Activated naive CD4-positive, alpha-beta T cell treated with anti-CD3 and anti-CD28 coated beads for 36 hours (primary cell): ENCODE data around the gene PLCB4. TPM values are rescaled to one million over a fixed set of nuclear protein-coding genes. Genes with fewer than 3 reads are reported as not detected.

ENCODE experiments used
- CTCF ChIA-PET: fragments of 350-600 bp; sonication (Branson Sonifier 250); formaldehyde crosslinking; loops from one replicate; lab custom pipeline; 2021; ENCODE audit warnings: antibody characterized with exemption; lab: Charles Lee
- DNase-seq: peaks from one replicate; pipeline ENCODE4 v3.0.0-alpha.2; 2020
- H3K27ac Mint-ChIP-seq: one replicate; pipeline ENCODE4 v1.8.0; 2021; ENCODE audit warnings: mild to moderate bottlenecking, mixed read lengths
- H3K27me3 Mint-ChIP-seq: one replicate; pipeline ENCODE4 v1.8.0; 2021; ENCODE audit warnings: low read depth, mixed read lengths
- H3K36me3 Mint-ChIP-seq: one replicate; pipeline ENCODE4 v1.8.0; 2021; ENCODE audit warnings: low read depth, mixed read lengths
- H3K4me1 Mint-ChIP-seq: one replicate; pipeline ENCODE4 v1.8.0; 2021; ENCODE audit warnings: low read depth, mixed read lengths
- H3K4me3 Mint-ChIP-seq: one replicate; pipeline ENCODE4 v1.8.0; 2021; ENCODE audit warnings: mild to moderate bottlenecking, moderate library complexity, mixed read lengths
- H3K9me3 Mint-ChIP-seq: one replicate; pipeline ENCODE4 v1.8.0; 2021; ENCODE audit warnings: mixed read lengths
- intact Hi-C: fragments of 100-400 bp; cut with micrococcal nuclease; formaldehyde crosslinking; loops from one replicate; pipeline ENCODE4 v1.15.1; 2023
- total RNA-seq, 2 experiments: library from RNA; stranded (reverse); gene quantifications; one replicate each; pipeline ENCODE4 v1.2.3, GENCODE V29; 2021

PLCB4 gene
- total RNA-seq, 2 experiments from 2014 or later = not detected

- Mint-ChIP-seq H3K27ac (no peak overlapping the region), H3K4me1 (no peaks in the 10 kb centered on the region), H3K4me3 (no peak overlapping the region), H3K36me3 (no peaks in the 10 kb centered on the region), H3K9me3 (no peaks in the 10 kb centered on the region), H3K27me3 (no peaks in the 10 kb centered on the region)
- CTCF ChIA-PET = no interaction called here
- DNase-seq = no peak
- intact Hi-C loops = no loop called here
Observed at GRCh38 chr20:9172851-9173250, 104.0 kb downstream of the PLCB4 start.

GRCh38 chr20:9177278-9177677 lies 108.4 kb downstream of the PLCB4 start:
- Mint-ChIP-seq H3K27ac (no peak overlapping the region), H3K4me1 (no peaks in the 10 kb centered on the region), H3K27me3 (no peaks in the 10 kb centered on the region), H3K4me3 (no peak overlapping the region), H3K36me3 (no peaks in the 10 kb centered on the region), H3K9me3 (peaks cover 3% of the 10 kb centered on the region)
- DNase-seq = no peak
- CTCF ChIA-PET = no interaction called here
- intact Hi-C loops = no loop called here

- no peak overlapping the region for H3K4me3 Mint-ChIP-seq
- CTCF ChIA-PET = interaction anchor here (1.1 kb wide), 1 partner anchor 11 kb away, joined by 3 read pairs; no protein-coding TSS in a partner anchor
- no peaks in the 10 kb centered on the region for H3K36me3 Mint-ChIP-seq
- no peak for DNase-seq
- H3K27me3 Mint-ChIP-seq = no peaks in the 10 kb centered on the region
- no peaks in the 10 kb centered on the region for H3K4me1 Mint-ChIP-seq
- intact Hi-C loops = no loop called here
- peaks cover 3% of the 10 kb centered on the region for H3K9me3 Mint-ChIP-seq
- H3K27ac Mint-ChIP-seq = no peak overlapping the region
Observed at GRCh38 chr20:9179193-9179802, 110.4 kb downstream of the PLCB4 start.

DNA sequence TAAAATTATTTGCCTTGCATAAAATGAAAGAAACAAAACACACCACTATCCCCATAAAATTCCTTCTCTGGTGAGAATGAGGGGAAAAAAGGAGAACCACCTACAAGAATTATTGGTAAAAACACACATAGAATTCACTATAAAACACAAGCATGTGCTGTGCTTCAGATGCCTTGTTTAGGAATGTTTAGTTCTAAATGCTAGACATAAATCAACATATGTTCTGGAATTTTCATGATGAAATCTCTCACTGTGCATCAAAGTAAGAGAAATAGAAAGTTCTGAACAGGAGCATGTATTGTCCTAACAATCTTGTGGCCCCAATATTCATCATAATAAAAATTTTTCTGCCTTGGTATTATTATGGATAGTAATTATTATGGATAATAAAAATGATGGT lies 111.0 kb downstream of the PLCB4 start:
- H3K4me3 Mint-ChIP-seq = no peak overlapping the region
- no peak overlapping the region for H3K27ac Mint-ChIP-seq
- H3K36me3 Mint-ChIP-seq = no peaks in the 10 kb centered on the region

GRCh38 chr20:9180481-9181257 lies 111.8 kb downstream of the PLCB4 start:
- CTCF ChIA-PET = no interaction called here
- Mint-ChIP-seq H3K36me3 (no peaks in the 10 kb centered on the region), H3K27me3 (no peaks in the 10 kb centered on the region), H3K4me1 (no peaks in the 10 kb centered on the region), H3K4me3 (no peak overlapping the region), H3K9me3 (peaks cover 3% of the 10 kb centered on the region), H3K27ac (no peak overlapping the region)
- intact Hi-C loops = no loop called here
- DNase-seq = no peak

More for the DNA sequence above, 111.0 kb downstream of the PLCB4 start:
- no peaks in the 10 kb centered on the region for H3K4me1 Mint-ChIP-seq
- DNase-seq = no peak
- H3K27me3 Mint-ChIP-seq = no peaks in the 10 kb centered on the region
- intact Hi-C loops = no loop called here
- CTCF ChIA-PET = interaction anchor here (1.1 kb wide), 1 partner anchor 11 kb away, joined by 3 read pairs; no protein-coding TSS in a partner anchor
- H3K9me3 Mint-ChIP-seq = peaks cover 3% of the 10 kb centered on the region

DNA sequence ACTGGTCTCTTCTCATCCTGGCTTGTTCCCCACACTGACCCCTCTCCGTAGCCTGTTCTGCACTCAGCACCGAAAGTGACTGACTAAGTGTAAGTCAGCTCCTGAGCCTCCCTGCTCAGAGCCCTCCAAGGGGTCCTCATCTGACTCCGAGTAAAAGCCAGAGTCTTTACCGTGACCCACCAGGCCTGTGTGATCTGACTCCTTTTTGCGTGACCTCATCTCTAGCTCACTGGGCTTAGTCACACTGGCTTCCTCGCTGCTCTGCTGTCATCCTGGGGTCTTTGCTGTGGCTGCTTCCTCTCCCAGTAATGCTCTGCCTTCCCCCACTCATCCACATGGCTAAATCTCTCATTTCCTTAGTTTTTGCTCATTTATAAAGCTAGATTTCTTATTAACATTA lies 116.6 kb downstream of the PLCB4 start:
- no peaks in the 10 kb centered on the region for H3K36me3 Mint-ChIP-seq
- peaks cover 1% of the 10 kb centered on the region for H3K9me3 Mint-ChIP-seq

DNA sequence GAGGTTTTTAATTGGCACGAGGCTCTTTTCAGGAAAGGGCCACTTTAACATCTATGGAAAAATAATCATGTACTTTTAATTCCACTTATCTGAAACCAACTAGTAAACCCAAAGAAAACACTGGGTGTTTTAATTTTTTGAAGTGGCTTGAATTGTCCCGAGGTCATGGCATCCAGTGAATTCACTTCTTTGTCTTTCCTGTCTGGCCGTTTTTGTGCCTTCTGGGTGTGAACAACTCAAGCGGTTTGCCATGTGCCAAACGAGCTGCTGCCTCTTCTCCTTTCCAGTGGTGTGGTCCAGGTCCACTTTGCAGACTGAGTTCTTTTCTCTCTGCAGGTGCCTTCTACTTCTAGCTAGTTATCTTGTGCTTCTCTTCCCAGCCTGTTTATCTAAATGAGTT lies 117.5 kb downstream of the PLCB4 start:
- Mint-ChIP-seq H3K36me3 (no peaks in the 10 kb centered on the region), H3K9me3 (peaks cover 1% of the 10 kb centered on the region), H3K27ac (no peak overlapping the region), H3K4me3 (no peak overlapping the region), H3K4me1 (no peaks in the 10 kb centered on the region), H3K27me3 (no peaks in the 10 kb centered on the region)
- no peak for DNase-seq
- intact Hi-C loops = no loop called here
- CTCF ChIA-PET = no interaction called here

More for the DNA sequence above, 116.6 kb downstream of the PLCB4 start:
- no peak for DNase-seq
- intact Hi-C loops = no loop called here
- Mint-ChIP-seq H3K27me3 (no peaks in the 10 kb centered on the region), H3K4me3 (no peak overlapping the region), H3K4me1 (no peaks in the 10 kb centered on the region), H3K27ac (no peak overlapping the region)
- CTCF ChIA-PET = no interaction called here

DNA sequence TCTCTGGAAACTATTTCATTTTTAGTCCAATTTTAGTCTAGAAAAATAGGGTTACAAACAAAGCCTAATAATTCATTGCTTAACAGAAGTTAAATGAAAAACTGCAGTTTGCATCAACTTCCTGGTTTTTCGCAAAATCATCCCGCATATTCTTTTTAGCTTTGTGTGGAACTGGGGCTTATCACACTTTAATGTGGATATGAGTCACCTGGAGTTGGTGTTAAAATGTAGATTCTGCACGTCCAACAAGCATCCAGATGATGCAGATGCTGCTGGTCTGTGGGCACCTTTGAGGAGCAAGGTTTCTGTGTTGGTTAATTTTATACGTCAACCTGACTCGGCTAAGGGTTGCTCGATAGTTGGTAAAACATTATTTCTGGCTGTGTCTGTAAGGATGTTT lies 126.1 kb downstream of the PLCB4 start:
- H3K4me1 Mint-ChIP-seq = no peaks in the 10 kb centered on the region
- no peak overlapping the region for H3K27ac Mint-ChIP-seq
- H3K9me3 Mint-ChIP-seq = no peaks in the 10 kb centered on the region
- H3K27me3 Mint-ChIP-seq = no peaks in the 10 kb centered on the region
- DNase-seq = no peak
- intact Hi-C loops = no loop called here
- CTCF ChIA-PET = no interaction called here
- H3K4me3 Mint-ChIP-seq = no peak overlapping the region
- no peaks in the 10 kb centered on the region for H3K36me3 Mint-ChIP-seq

DNA sequence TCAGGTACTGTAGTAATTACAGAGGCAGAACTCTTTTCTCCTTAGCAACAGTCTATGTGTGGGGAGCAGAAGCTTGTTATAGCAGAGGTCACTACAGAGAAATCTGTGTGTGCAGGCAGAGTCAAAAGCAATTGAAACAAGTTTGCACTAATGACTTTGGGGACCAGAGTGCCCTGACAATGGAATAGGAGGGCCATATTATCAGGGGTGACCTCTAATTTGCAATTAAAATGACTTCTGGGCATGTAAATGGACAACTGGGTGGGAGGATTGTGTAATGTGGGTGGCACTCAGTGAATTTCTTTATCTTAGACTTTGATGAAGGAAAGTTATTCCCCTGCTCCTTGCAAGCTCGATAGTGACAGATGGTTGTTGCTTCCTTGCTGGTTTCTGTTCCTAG lies 127.2 kb downstream of the PLCB4 start:
- intact Hi-C loops = no loop called here
- Mint-ChIP-seq H3K4me3 (no peak overlapping the region), H3K27me3 (no peaks in the 10 kb centered on the region), H3K4me1 (no peaks in the 10 kb centered on the region), H3K27ac (no peak overlapping the region), H3K36me3 (no peaks in the 10 kb centered on the region), H3K9me3 (no peaks in the 10 kb centered on the region)
- DNase-seq = no peak
- CTCF ChIA-PET = no interaction called here

- H3K4me3 Mint-ChIP-seq = no peak overlapping the region
- CTCF ChIA-PET = no interaction called here
- no peak for DNase-seq
- H3K27me3 Mint-ChIP-seq = no peaks in the 10 kb centered on the region
- H3K27ac Mint-ChIP-seq = no peak overlapping the region
- intact Hi-C loops = no loop called here
- H3K36me3 Mint-ChIP-seq = no peaks in the 10 kb centered on the region
- H3K4me1 Mint-ChIP-seq = no peaks in the 10 kb centered on the region
- no peaks in the 10 kb centered on the region for H3K9me3 Mint-ChIP-seq
Observed at GRCh38 chr20:9198460-9198859, 129.6 kb downstream of the PLCB4 start.

- Mint-ChIP-seq H3K9me3 (no peaks in the 10 kb centered on the region), H3K4me1 (no peaks in the 10 kb centered on the region), H3K27me3 (no peaks in the 10 kb centered on the region), H3K27ac (no peak overlapping the region), H3K4me3 (no peak overlapping the region), H3K36me3 (no peaks in the 10 kb centered on the region)
- no peak for DNase-seq
- CTCF ChIA-PET = no interaction called here
- intact Hi-C loops = no loop called here
Observed at GRCh38 chr20:9200196-9200595, 131.3 kb downstream of the PLCB4 start.

- no peak for DNase-seq
- Mint-ChIP-seq H3K4me3 (no peak overlapping the region), H3K36me3 (no peaks in the 10 kb centered on the region), H3K27ac (no peak overlapping the region), H3K9me3 (no peaks in the 10 kb centered on the region), H3K4me1 (no peaks in the 10 kb centered on the region), H3K27me3 (no peaks in the 10 kb centered on the region)
- intact Hi-C loops = no loop called here
- CTCF ChIA-PET = no interaction called here
Observed at GRCh38 chr20:9200620-9201019, 131.7 kb downstream of the PLCB4 start.
